ENCODE data around the gene PHF21B.

DNA sequence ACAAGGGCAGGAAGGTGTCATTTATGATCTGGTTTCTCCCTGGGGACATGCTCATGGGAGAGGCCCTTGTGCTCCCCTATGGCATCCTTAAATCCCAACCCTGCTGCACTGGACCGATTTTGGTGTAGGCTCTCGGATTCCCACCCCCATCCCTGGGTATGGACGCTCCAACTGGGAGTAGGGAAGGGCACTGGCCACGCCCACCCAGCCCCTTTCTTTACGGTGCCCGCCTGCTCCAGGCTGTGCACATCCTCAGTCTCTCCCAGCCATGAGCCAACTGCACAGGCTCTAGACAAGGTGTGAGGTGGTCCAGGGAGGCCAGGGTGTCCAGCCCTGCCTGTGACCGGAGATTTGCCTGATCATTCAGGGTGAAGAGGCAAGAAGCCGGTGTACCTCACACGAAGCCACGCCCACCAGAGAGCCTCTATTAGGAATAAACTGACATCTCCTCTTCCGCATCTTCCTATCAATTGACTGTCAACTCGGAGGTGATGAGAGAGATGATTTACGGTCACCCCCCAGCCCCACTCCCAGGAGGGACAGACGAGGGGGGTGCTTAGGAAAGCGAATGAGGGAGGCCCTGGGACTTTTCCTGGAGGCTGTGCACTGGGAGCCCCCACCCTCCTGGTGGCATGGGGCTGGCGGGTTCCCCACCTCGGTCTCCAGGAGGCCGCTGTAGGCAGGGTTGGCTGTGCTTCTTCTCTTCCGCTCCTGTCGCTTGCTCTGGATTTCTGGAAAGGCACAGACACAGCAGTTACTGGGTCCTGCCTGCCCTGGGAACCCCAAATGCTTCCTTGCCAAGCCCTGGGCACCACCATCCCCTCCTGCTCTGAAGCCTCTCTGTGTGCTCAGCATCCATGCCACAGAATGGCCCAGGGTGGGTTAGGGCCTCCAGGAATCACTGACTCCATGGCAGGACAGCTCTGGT lies 116.7 kb downstream of the PHF21B start:
- TF ChIP-seq CTCF (IDR thresholded peaks at IDR 0.05), result no peak
- TF ChIP-seq POLR2AphosphoS5 (IDR thresholded peaks at IDR 0.05), result no peak
- TF ChIP-seq POLR2A (IDR thresholded peaks at IDR 0.05), result no peak

Data from suprapubic skin (tissue), 4 donors.